Subcutaneous adipose tissue (tissue), 4 donors: ENCODE results near the gene EHD4. TPM values are rescaled to one million over a fixed set of nuclear protein-coding genes. Genes with fewer than 3 reads are reported as not detected.

Experiments used
- CTCF ChIP-seq: fragments of 450-650 bp; IDR thresholded peaks from one replicate; pipeline ENCODE4 v1.5.1; 2016; ENCODE audit warnings: low read depth, mild to moderate bottlenecking, control low read depth, antibody characterized with exemption, moderate library complexity
- total RNA-seq, 4 donors: library from RNA; depleted of rRNA; stranded (reverse); fragments of >200 nt; gene quantifications; one replicate each; pipeline ENCODE4 v1.1.0, GENCODE V29; 2016

Gene EHD4
- total RNA-seq, 4 donors from 2014 or later = 24.8 to 43.2 (median 33.0) TPM

- TF ChIP-seq CTCF = no peak
Measured at GRCh38 chr15:41983221-41983620, 10.9 kb upstream of the EHD4 start.

GRCh38 chr15:41982133-41982930 is 10.0 kb upstream of the EHD4 start:
- no peak for TF ChIP-seq CTCF

GRCh38 chr15:41981371-41982132 is 9.2 kb upstream of the EHD4 start:
- TF ChIP-seq CTCF = no peak

GRCh38 chr15:41980654-41981323 is 8.4 kb upstream of the EHD4 start:
- no peak for TF ChIP-seq CTCF

GRCh38 chr15:41979493-41980266 is 7.3 kb upstream of the EHD4 start:
- no peak for TF ChIP-seq CTCF

GRCh38 chr15:41978534-41978933 is 6.2 kb upstream of the EHD4 start:
- no peak for TF ChIP-seq CTCF
